KG1 (cell line): Measurements from ENCODE around the gene GRM1.

Experiments
- DNase-seq: peaks from one replicate; lab custom pipeline; 2025; lab: John Stamatoyannopoulos, UW

Gene GRM1

DNA sequence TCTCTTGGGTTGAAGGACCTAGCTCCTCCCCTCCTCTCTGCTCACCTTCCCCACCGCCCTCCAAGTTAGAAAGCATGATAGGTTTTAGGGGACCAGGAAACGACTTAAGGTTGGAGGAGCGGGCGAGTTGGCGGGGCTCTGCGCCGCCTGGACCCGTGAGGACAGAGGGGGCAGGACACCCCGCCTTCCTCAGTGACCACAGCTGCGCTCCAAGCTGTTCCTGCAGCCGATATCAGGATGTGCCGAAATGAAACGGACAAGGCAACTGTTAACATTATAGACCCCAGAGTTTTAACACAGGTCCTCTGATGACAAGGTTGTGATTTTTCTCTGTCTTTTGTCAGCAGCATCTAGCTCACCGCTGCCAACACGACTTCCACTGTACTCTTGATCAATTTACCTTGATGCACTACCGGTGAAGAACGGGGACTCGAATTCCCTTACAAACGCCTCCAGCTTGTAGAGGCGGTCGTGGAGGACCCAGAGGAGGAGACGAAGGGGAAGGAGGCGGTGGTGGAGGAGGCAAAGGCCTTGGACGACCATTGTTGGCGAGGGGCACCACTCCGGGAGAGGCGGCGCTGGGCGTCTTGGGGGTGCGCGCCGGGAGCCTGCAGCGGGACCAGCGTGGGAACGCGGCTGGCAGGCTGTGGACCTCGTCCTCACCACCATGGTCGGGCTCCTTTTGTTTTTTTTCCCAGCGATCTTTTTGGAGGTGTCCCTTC lies at the start of gene GRM1:
TSS of gene GRM1 (plus strand) at position 212 of the 722 bp plus-strand sequence. CDS start at position 668, 456 bp downstream.
- no peak for DNase-seq

DNA sequence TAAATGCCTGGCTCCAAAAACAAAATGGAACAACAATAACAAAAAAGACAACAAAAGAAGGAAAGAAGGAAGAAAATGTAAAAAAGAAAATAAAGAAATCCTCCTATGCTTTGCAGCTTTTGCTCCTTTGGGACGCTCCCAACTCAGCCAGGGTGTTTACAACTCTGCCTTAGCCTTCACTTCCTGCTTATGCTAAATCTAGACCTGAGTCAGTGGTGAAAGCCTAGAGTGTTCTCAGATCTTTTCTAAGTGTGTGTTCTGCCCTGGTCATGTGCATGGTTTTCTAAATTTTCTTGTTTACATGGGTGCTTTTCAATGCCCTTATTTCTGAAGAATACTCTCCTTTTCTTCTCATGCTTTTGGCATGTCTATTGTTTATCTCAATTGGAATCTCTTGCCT lies 19.5 kb upstream of the GRM1 start:
- DNase-seq: no peak

DNA sequence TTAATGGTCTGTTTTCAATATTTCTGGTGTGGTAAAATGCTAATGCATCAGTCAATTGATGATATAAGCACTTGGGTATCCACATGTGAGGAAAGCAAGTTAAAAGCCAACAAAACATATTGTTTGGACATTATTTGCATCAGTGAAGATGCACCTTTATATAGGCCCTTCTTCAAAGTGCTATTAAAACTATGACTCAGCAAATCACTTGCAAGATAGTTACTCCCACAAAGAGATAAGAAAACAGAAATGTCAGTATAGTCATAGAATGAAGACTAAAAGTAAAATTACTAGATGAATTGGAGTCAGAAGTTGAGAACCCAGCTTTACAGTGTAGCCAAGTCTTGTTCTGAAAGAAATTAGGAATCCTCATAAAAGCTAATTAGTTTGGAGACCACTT lies 14.6 kb upstream of the GRM1 start:
- DNase-seq: no peak

DNA sequence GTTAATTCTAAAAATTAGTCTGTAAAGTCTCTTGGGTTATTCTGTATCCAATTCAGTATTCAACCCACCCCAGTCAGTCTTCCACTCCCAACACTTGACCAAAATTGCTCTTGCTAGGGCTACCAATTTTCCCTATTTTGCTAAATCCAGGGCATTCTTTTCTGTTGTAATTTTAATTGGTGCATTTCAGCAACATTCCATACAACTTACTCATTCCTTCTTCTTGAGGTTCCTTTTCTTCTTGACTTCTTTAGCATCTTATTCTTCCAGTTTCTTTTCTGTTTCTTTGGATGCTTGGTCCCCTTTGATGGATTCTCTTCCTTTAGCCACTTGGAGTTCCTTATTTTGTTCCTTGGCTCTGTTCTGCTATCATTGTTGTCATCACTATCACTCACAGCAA lies 11.2 kb upstream of the GRM1 start:
- no peak for DNase-seq

DNA sequence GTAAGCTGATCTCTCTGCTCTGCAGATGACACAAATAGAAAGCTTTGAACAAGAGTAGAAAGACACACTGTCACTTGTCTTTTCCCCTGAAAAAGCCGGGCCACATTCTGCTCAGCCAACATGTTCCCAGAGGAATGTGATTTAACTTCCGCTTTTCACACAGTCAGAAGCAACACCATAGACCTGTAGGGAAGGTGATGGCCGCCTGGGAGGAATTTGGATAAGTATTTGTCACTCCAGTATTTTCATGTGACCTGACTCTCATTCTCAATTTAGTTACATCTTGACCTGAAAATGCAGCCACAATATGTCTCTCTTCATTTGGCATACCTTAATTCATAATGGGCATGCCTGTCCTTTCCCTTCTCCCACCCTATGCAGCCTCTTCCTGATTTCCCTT lies 2.0 kb upstream of the GRM1 start:
- no peak for DNase-seq

DNA sequence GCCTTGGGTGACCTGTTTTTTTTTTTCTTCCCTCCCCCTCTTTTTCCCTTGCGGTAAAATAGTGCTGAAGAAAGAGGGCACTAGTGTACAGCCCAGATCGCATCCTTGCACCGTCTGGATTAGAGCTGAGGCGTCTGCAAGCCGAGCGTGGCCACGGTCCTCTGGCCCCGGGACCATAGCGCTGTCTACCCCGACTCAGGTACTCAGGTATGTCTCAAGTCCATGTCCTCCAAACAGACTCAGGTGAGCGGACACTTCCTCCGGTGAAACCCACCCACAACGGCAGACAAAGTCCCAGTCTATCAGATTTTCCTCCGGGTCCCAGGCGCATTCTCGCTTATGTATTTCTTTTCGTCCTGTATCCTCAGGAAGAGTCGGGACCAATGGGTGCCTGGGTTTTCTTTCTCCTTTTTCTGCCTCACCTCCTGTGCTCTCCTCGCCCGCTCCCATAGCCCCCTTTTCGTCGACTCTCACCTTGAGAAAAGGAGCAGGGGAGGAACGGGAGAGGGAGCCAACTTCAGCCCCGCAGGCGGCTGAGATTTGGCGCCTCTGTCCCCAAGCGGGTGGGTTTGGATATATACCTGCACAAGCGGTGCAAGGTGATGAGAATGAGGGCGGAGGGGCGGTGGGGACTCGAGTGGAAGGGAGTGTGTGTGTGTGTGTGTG lies 1.1 kb upstream of the GRM1 start:
- DNase-seq: no peak

DNA sequence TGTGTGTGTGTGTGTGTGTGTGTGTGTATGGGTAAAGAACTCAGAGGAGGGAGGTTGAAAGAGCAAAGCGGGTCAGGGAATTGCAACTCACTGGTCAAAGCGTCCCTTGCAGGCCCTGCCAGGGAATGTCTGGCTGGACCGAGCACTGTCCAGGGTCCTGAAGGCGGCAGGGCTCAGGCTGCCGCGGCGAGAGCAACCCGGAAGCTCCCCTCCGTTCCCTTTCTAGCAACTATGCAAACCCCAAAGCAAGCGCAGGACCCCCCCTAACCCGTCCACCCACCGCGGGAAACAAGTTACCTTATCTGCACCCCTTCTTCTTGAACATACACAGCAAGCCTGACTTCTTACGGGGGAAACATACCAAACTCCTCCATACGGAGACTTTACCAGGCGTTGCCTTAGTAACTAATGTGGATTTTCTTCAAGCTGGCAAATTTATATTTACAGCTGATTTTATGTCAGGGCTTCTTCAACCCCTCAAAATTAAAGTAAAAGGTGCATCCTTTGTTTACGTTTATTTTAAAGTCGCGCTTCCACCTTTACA lies 538 bp upstream of the GRM1 start:
- DNase-seq: peak; percentile 5

DNA sequence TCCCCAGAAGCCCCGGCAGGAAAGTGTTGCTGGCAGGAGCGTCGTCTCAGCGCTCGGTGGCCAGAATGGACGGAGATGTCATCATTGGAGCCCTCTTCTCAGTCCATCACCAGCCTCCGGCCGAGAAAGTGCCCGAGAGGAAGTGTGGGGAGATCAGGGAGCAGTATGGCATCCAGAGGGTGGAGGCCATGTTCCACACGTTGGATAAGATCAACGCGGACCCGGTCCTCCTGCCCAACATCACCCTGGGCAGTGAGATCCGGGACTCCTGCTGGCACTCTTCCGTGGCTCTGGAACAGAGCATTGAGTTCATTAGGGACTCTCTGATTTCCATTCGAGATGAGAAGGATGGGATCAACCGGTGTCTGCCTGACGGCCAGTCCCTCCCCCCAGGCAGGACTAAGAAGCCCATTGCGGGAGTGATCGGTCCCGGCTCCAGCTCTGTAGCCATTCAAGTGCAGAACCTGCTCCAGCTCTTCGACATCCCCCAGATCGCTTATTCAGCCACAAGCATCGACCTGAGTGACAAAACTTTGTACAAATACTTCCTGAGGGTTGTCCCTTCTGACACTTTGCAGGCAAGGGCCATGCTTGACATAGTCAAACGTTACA lies 817 bp downstream of the GRM1 start:
- no peak for DNase-seq

DNA sequence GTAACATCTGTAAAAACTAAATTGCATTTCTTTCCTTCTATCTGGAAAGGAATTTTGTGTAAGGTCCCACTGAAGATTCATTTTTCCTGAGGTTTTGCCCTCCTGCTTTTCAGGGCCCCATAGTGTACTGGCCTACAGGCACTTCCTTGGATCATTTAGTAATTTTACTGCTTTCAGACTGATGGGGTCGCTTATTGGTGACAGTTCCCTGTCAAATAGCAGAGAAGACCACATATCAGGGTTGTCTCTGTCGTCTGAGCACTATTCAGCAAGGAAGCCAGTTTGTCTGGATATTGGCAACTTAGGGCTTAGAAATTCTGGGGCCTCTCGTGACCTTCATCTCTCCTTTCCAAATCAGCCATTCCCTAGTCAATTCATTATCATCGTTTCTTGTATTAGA lies 3.5 kb downstream of the GRM1 start:
- DNase-seq: no peak

DNA sequence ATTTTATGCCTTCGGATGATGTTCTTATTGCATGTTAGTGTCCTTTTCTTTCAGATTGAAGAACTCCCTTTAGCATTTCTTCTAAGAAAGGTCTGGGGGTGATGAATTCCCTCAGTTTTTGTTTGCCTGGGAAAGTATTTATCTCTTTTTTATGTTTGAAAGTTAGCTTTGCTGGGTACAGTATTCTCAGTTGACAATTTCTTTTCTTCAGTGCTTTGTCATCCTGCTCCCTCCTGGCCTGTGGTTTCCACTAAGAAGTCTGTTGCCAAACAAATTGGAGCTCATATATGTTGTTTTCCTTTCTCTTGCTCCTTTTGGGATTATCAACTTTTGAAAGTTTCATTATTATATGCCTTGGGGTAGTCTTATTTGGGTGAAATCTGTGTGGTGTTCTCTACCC lies 11.5 kb downstream of the GRM1 start:
- no peak for DNase-seq

DNA sequence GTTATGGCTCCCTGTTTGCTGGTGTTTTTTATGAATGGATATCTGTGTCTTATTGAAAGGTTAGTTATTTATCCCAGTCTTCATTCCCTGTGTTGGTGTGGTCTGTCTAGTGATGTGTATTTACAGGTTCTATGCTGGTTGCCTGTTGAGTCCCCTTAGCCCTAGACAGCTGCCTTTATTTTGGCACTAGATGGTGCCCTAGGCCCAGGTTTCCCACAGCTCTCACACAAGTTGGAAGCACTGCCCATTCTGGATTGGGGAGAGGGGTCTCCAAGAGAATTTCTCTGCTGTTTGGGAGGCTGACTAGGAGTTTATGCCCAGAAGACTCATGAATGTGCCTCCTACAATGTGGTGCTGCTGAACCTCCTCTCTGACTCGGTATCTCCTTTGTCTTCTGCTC lies 12.4 kb downstream of the GRM1 start:
- no peak for DNase-seq

DNA sequence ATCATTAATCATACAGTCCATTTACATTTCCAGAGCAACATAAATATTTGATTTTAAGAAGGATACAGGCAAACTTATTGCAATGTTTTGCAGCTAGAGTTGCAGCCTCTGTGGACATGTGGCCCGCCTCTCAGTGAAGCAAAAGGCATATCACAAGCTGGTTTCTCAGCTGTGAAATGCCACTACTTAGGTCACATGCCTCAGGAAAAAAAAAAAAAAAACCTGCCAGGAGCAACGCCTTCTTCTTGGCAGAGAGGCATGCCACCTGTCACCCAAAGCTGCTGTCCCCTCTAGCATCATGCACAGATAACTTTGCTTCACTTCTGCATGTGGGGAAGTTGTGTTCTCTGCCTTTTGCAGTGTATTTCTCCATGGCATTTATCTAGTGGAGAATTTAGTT lies 18.5 kb downstream of the GRM1 start:
- no peak for DNase-seq

DNA sequence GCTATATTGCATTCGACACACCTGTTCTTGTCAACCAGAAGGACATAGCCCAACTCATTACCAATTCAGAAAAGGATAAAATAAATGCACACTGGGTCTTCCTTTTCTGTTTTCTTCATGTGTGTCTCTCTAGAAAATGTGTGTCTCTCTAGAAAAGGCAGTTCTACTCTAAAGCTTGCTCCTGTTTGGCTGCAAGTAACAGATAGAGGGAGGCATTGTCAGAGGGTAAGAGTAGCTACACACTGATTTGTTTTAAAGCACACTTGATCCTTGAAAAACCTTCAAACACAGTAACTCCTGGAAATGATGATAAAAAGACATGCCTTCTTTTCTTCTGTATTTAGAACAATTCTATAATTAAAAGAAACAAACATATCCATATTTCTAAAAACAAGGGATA lies 21.3 kb downstream of the GRM1 start:
- no peak for DNase-seq

DNA sequence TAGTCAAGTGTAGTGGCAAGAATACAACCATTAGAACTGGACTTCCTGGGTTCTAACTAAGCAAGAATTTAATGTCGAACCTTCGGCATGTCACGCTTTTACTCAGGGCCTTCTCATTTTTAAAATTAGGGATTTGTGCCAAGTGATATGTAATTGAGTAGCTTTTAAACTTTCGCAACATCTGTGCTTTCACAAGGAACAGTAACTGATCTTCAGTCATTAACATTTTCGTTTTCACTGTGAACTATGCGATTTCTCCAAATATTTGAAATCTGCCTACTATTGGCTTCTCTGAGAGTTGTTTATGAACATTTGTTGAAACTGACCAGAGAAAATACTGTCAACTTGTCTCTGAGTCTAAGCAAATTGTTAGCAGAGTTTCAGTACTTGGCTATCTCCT lies 27.6 kb downstream of the GRM1 start:
- no peak for DNase-seq

DNA sequence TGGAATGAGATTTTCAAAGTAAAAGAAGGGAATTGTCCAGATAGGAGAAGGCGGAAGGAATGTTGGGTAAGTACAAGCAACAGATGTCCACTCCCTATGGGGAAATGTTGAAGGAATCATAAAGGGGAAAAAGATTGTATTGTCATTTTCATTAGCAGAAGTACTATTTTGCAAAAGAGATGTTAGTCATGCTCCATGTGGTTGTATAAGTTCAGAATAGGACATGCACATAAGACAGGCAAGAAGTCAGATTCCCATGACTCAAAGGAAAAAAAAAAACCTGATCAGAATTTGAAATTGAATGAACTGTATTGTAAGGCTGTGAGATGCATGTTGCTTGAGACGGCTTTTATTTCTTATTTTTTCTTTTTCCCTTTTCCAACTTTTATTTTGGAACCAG lies 36.8 kb downstream of the GRM1 start:
- no peak for DNase-seq

DNA sequence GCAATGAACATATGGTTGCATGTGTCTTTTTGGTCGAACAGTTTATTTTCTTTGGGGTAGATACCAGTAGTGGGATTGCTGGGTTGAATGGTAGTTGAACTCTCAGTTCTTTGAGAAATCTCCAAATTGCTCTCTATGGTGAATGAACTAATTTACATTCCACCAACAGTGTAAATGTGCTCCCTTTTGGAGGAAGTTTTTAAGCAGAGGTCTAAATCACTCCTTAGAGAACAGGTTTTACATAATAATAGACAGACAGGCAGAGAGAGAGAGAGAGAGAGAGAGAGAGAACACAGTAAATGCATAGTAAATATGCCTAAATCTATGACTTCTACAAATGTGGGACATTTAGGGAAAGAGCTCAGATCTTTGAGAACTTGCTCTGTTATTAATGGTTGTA lies 37.6 kb downstream of the GRM1 start:
- DNase-seq: no peak

DNA sequence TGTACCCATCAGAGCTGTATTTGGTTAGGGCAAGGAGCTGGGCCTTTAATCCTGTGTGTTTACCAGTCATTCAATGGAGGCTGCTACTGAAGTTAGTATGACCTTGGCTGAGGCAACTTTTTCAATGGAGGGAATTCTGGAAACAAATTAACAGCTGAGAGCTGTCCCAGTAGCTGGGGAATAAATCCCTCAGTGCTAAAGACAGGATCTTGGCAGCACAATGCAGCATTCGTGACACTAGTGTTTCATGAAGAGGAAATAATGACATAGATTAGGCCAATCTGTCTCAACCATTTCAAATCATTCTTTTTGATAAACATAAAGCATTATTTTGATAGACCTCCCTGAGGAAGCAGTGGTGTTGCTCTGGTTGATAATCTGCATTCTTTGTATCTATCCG lies 42.9 kb downstream of the GRM1 start:
- DNase-seq: no peak

DNA sequence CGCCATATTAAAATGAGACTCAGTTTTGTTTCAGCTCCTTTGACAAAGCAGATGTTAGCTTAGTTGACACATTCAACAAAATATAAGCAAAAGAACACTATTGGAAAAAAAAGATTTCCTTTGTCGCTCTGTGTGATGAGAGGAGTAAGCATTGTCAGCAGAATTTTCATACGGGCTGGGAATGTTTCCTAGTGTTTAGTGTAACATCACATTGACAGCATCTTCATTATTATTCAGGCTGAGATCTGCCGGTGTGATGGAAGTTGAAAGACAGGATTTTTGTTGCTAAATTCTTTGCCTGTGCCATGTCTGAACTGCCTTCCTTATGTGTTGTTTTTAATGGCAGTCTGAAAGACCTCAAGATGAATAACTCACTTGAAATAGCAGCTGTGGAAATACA lies 49.1 kb downstream of the GRM1 start:
- DNase-seq: no peak

DNA sequence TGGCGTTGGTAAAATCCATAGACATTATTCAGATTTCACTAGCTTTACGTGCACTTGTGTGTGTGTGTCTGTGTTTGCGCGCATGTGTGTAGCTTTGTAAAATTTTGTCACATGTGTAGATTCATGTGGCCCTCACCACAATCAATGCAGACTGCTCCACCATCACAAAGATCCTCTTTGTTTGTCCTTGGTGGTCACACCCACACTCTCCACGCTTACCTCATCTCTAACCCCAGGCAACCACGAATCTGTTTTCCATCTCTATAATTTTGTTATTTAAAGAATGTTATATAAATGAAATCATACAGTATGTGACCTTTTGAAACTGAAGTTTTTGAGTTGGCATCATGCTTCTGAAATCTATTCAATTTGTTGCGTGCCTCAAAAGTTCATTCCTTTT lies 58.5 kb downstream of the GRM1 start:
- no peak for DNase-seq

DNA sequence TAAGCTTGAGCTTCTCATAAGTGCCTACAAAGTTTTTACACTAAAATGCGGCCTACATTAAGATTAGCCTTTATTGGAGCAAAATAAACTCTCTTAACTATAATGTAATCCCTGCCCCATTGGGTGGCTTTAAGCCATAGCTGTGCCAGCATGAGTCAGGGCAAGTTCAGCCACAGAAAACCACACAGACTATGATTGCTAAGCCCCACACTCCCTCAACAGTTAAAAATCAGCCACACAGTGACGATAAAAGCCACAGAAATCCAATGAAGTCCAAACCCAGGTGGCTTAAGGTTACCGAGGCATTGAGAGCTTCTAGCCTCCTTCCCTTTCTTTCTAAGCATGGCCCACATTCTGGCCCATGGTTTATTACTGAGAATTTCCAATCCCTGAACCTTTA lies 61.6 kb downstream of the GRM1 start:
- DNase-seq: no peak

DNA sequence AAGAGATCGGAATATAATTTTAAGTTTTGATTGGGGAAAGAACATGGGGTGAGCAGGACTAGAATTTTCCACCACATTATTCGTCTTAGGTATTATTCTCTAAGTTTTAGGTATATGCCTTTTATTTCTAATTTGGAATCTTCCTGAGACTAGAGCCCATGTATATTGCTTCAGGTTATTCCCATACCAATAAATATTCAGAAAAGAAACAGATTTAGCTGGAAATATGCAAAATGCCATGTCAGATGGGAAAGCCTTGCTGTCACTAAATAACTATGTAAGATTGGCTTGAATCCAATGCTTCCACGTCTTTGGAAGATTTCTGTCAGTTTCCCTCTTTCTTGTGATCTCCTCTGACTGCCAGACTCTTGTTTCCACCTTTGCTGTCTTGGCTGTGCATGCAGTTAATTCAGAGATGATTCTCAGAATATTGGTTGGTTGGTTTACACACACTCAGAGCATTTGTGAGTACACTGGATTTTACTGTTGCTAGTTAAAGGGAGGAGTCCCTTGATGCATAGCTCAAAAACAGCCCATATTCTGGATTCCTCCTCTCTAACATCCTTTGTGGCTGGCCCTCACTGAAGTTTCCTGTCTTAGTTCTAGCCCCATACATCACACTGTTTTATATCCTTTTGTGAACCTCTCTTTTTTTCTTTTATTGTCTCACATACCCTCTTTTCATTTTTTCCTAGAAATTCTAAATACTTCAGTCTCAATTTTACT lies 64.3 kb downstream of the GRM1 start:
- no peak for DNase-seq

DNA sequence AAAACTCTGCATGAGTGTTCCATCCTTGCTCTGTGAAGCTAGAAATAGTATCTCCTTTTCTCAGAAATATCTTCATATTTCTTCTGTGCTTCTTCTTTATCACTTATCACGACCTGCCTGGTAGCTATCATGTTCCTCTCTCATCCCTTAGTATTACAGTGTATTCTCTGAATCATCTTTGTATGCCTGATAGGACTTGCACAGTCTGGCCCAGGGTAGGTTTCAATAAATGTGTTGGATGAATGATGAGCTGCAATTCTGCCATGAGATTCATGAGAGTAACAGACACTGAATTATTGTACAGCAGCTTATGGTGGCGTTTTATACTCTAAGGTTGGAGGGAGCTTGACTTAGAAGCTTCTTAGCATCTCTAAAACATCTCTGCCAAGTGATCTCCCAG lies 66.6 kb downstream of the GRM1 start:
- DNase-seq: no peak

DNA sequence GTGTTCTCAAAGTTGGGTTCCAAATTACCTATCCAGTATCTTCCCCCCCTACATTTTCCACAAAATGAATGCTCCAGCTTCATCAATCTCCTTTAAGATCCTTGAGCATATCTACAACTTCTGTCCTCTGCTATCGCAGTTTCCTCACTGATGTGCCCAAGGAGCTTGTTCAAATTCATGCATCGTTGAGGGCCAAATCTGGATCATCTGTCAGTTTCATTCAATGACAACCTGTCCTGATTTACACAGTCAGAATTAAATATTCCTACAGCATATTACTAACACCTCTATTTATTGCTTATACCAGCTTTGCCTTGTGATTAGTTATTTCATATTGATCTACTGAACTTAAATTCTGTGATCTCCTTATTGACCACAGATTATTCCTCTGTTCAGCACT lies 68.7 kb downstream of the GRM1 start:
- DNase-seq: no peak
